ENCODE measurements around the gene LENG8. TPM values are rescaled to one million over a fixed set of nuclear protein-coding genes. Genes with fewer than 3 reads are reported as not detected.

Gene LENG8
- total RNA-seq, 2 experiments from 2014 or later = 156 to 221 TPM

DNA sequence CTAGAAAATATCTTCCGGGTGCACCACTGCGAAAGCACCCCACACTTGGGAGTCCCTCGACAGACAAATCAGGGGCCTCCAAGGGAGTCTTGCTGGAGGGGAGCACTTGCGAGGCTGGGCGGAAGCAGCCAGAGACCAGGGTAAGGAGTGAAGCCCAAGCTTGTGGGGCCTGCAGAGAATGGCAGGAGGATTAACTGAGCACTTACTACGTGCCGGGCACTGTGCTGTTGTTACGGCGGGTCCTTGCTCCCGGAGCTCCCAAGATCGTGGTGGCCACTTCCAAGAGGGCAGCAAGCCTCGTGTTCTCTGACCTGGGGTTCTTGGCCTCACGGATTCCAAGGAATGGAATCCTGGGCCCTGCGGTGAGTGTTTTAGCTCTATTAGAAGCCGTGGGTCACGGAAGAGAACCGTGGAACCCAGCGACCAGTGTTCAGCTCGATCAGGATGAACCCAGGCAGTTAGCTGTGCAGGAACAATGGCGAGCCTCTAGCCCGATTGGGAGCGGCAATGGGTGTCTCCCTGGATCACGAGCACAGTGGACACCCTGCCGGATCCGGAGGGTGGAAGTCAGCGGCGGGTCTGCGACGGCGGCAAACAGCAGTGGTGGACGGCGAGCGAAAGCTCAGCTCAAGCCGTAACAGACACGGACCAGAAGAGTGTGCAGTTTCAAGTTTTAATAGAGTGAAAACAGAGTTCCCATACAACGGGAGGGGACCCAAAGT, 24.2 kb upstream of the LENG8 start:
- intact Hi-C loops (cut with DNase I, micrococcal nuclease) = no loop called here
- ATAC-seq = no peak
- CTCF ChIA-PET = interaction anchor here (0.7 to 1.5 kb wide), 2 partner anchors 9 to 33 kb away, joined by 3 read pairs; no protein-coding TSS in a partner anchor
- Mint-ChIP-seq H3K4me1 (peaks cover 3% of the 10 kb centered on the region), H3K36me3 (ENCODE audit: low read depth) (no peaks in the 10 kb centered on the region), H3K27ac (no peak overlapping the region), H3K27me3 (peaks cover 33% of the 10 kb centered on the region), H3K9me3 (ENCODE audit: low read depth) (no peaks in the 10 kb centered on the region), H3K4me3 (no peak overlapping the region)
- POLR2A ChIA-PET = no interaction called here
- no peak for DNase-seq

DNA sequence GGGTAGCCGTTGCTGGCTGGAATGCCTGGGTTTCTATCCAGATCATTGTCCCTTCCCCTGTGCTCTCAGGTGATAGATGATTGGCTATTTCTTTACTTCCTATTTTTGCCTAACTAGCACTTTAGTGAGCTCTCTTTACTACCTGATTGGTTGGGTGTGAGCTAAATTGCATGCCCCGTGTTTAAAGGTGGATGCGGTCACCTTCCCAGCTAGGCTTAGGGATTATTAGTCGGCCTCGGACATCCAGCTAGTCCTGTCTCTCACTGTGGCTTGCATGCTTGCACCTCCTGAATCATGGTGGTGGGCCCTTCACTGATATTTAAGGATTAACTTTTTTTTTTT, 23.6 kb upstream of the LENG8 start:
- DNase-seq (no peak), ATAC-seq (no peak)
- no peaks in the 10 kb centered on the region for H3K9me3 Mint-ChIP-seq (ENCODE audit: low read depth)
- intact Hi-C loops (cut with DNase I, micrococcal nuclease) = no loop called here
- H3K36me3 Mint-ChIP-seq (ENCODE audit: low read depth) = no peaks in the 10 kb centered on the region
- no peak overlapping the region for H3K4me3 Mint-ChIP-seq
- H3K27ac Mint-ChIP-seq = no peak overlapping the region
- peaks cover 32% of the 10 kb centered on the region for H3K27me3 Mint-ChIP-seq
- CTCF ChIA-PET = interaction anchor here (0.7 to 1.5 kb wide), 2 partner anchors 8 to 34 kb away, joined by 3 read pairs; no protein-coding TSS in a partner anchor
- H3K4me1 Mint-ChIP-seq = peaks cover 3% of the 10 kb centered on the region
- POLR2A ChIA-PET = no interaction called here

GRCh38 chr19:54426291-54426931, 22.6 kb upstream of the LENG8 start:
- no peaks in the 10 kb centered on the region for H3K36me3 Mint-ChIP-seq (ENCODE audit: low read depth)
- ChIA-PET CTCF (no interaction called here), POLR2A (no interaction called here)

GRCh38 chr19:54427586-54427985, 21.4 kb upstream of the LENG8 start:
- Mint-ChIP-seq H3K4me1 (peaks cover 3% of the 10 kb centered on the region), H3K27me3 (peaks cover 31% of the 10 kb centered on the region), H3K27ac (no peak overlapping the region), H3K4me3 (no peak overlapping the region), H3K36me3 (ENCODE audit: low read depth) (no peaks in the 10 kb centered on the region), H3K9me3 (ENCODE audit: low read depth) (no peaks in the 10 kb centered on the region)
- intact Hi-C loops (cut with DNase I, micrococcal nuclease) = no loop called here
- ATAC-seq (no peak), DNase-seq (no peak)
- CTCF ChIA-PET = interaction anchor here (0.6 kb wide), 1 partner anchor 749 kb away, joined by 3 read pairs; no protein-coding TSS in a partner anchor
- POLR2A ChIA-PET = no interaction called here

More at GRCh38 chr19:54426291-54426931, 22.6 kb upstream of the LENG8 start:
- Mint-ChIP-seq H3K27me3 (peaks cover 31% of the 10 kb centered on the region), H3K27ac (no peak overlapping the region), H3K4me1 (peaks cover 3% of the 10 kb centered on the region), H3K9me3 (ENCODE audit: low read depth) (no peaks in the 10 kb centered on the region), H3K4me3 (no peak overlapping the region)
- ATAC-seq (no peak), DNase-seq (no peak)
- intact Hi-C loops (cut with DNase I, micrococcal nuclease) = no loop called here

DNA sequence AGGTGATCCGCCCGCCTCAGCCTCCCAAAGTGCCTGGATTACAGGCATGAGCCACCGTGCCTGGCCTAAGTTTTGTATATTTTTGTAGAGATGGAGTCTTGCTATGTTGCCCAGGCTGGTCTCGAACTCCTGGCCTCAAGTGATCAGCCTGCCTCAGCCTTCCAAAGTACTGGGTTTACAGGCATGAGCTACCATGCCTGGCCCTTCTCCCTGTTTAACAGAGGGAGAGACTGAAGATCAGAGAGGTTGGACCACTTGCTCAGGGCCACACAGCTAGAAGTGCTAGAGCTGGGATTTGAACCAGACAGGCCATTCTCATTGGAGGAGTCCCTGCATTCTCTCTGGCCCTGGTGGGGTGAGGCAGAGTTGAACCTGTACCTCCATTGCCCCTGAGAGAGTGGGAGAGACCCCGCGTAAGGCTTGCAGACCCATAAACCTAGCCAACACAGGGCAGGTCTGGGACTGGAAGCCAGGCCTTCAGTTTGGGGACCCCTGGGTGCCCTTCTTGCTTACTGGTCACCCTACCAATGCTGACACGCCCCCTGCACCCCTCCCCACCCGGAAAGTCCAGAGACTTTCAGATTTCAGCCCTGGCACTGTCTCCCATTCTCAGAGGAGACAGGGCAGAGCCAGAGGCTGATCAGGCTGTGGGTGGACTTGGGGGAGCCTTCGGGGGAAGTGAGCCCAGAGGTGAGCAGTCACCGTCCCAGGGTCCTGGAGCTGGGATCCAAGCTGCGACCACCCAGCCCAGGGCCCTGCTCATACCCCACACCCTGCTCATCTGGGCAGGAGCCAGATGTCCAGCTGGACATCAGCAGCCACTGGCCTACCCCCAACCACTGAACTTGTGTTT, 20.4 kb upstream of the LENG8 start:
- no peak overlapping the region for H3K27ac Mint-ChIP-seq
- H3K27me3 Mint-ChIP-seq = peaks cover 27% of the 10 kb centered on the region
- no peak overlapping the region for H3K4me3 Mint-ChIP-seq
- no peaks in the 10 kb centered on the region for H3K9me3 Mint-ChIP-seq (ENCODE audit: low read depth)
- intact Hi-C loops (cut with DNase I, micrococcal nuclease) = no loop called here
- no peak for ATAC-seq
- peaks cover 3% of the 10 kb centered on the region for H3K4me1 Mint-ChIP-seq
- ChIA-PET POLR2A (no interaction called here), CTCF (interaction anchor here (1.5 kb wide), 1 partner anchor 20 kb away, joined by 3 read pairs; the partner anchor contains the start of gene LENG8)
- DNase-seq = no peak
- H3K36me3 Mint-ChIP-seq (ENCODE audit: low read depth) = no peaks in the 10 kb centered on the region

- H3K27me3 Mint-ChIP-seq = peaks cover 24% of the 10 kb centered on the region
- H3K4me1 Mint-ChIP-seq = peaks cover 3% of the 10 kb centered on the region
- no peak overlapping the region for H3K4me3 Mint-ChIP-seq
Observed at GRCh38 chr19:54429176-54429495, 19.9 kb upstream of the LENG8 start.

DNA sequence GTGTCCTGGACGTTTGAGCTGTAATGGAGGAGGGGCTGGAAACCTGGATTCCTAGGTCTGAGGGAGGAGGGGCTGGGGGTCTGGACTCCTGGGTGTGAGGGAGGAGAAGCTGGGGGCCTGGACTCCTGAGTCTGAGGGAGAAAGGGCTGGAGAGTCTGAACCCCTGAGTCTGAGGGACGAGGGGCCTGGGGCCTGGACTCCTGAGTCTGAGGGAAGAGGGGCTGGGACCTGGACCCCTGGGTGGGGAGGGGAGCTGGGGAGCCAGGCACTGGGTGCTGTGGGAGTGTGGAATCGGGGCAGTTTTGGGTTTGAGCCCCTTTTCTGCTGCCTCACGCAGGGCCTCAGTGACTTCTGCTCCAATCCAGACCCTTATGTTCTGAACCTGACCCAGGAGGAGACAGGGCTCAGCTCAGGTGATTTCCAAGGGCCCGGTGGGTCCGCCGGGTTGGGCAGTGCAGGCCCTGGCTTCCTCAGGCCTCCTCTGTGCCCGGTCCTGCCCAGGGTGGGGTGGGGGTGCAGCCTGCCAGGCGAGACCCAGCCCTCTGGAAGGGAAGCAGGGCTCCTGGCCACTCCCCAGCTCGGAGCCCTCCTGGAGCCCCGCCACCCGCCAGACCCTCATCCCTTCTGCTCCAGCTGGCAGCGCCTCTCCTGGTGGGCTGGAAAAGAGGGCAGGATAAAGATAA, 19.3 kb upstream of the LENG8 start:
- ChIA-PET CTCF (interaction anchor here (0.6 to 1.5 kb wide), 3 partner anchors 19 to 533 kb away, joined by 3 to 4 read pairs (median 3); partner anchors contain the start of gene LENG8), POLR2A (no interaction called here)
- DNase-seq = no peak
- H3K4me3 Mint-ChIP-seq = no peak overlapping the region
- H3K27ac Mint-ChIP-seq = no peak overlapping the region
- intact Hi-C loops (cut with DNase I, micrococcal nuclease) = no loop called here
- no peaks in the 10 kb centered on the region for H3K9me3 Mint-ChIP-seq (ENCODE audit: low read depth)
- peaks cover 20% of the 10 kb centered on the region for H3K27me3 Mint-ChIP-seq
- H3K4me1 Mint-ChIP-seq = peaks cover 4% of the 10 kb centered on the region
- H3K36me3 Mint-ChIP-seq (ENCODE audit: low read depth) = no peaks in the 10 kb centered on the region
- no peak for ATAC-seq

More at GRCh38 chr19:54429176-54429495, 19.9 kb upstream of the LENG8 start:
- DNase-seq (no peak), ATAC-seq (no peak)
- H3K36me3 Mint-ChIP-seq (ENCODE audit: low read depth) = no peaks in the 10 kb centered on the region
- H3K27ac Mint-ChIP-seq = no peak overlapping the region
- ChIA-PET CTCF (interaction anchor here (0.6 to 1.5 kb wide), 3 partner anchors 20 to 532 kb away, joined by 3 to 4 read pairs (median 3); partner anchors contain the start of gene LENG8), POLR2A (no interaction called here)
- intact Hi-C loops (cut with DNase I, micrococcal nuclease) = no loop called here
- no peaks in the 10 kb centered on the region for H3K9me3 Mint-ChIP-seq (ENCODE audit: low read depth)

DNA sequence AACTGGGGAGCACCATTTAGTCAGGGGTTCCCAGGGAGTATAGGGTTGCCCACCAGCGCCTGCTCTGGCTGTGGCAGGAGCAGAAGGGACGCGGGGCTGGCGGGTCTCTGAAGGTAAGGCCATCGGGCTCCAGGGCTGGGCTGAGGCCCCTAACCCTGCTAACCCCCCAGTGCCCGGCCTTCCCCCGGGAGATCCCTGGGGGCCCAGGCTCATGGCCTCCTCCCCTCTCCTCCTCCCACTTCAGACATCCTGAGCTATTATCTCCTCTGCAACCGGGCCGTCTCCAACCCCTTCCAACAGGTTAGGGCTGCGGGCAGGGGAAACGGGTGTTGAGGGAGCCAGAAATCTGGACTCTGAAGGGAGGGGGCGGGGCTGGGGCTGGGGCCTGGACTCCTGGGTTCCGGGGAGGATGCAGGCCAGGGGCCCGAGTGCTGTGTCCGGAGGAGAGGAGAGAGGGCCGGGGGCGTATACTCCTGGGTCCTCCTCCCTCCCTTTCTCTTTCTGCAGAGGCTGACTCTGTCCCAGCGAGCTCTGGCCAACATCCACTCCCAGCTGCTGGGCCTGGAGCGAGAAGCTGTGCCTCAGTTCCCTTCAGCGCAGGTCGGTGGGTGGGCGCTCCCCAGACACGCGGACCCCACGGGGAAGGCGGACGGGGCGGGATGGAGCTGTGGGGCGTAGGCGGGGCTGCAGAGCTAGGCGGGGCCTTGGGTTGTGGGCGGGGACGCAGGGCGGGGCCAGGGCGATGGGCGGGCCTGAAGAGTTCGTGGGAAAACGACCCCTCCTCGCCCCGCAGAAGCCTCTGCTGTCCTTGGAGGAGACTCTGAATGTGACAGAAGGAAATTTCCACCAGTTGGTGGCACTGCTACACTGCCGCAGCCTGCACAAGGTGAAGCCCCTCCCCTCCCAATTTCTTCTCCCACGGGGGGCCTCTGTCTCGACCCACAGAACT, 18.4 kb upstream of the LENG8 start:
- no peaks in the 10 kb centered on the region for H3K9me3 Mint-ChIP-seq (ENCODE audit: low read depth)
- CTCF ChIA-PET = interaction anchor here (0.7 kb wide), 1 partner anchor 9 kb away, joined by 3 read pairs; no protein-coding TSS in a partner anchor
- H3K27me3 Mint-ChIP-seq = peaks cover 16% of the 10 kb centered on the region
- H3K4me1 Mint-ChIP-seq = peaks cover 10% of the 10 kb centered on the region
- no peaks in the 10 kb centered on the region for H3K36me3 Mint-ChIP-seq (ENCODE audit: low read depth)
- intact Hi-C loops (cut with DNase I, micrococcal nuclease) = loop anchor here in 1 of 2 experiments (1.0 kb wide), 1 partner anchor 33 kb away; the partner anchor contains the start of gene LENG9
- H3K27ac Mint-ChIP-seq = no peak overlapping the region
- peak; percentile 73 for DNase-seq
- no peak overlapping the region for H3K4me3 Mint-ChIP-seq
- peak; percentile 77 for ATAC-seq
- POLR2A ChIA-PET = interaction anchor here (0.6 kb wide), 1 partner anchor 18 kb away, joined by 4 read pairs; the partner anchor contains the start of gene LENG8

DNA sequence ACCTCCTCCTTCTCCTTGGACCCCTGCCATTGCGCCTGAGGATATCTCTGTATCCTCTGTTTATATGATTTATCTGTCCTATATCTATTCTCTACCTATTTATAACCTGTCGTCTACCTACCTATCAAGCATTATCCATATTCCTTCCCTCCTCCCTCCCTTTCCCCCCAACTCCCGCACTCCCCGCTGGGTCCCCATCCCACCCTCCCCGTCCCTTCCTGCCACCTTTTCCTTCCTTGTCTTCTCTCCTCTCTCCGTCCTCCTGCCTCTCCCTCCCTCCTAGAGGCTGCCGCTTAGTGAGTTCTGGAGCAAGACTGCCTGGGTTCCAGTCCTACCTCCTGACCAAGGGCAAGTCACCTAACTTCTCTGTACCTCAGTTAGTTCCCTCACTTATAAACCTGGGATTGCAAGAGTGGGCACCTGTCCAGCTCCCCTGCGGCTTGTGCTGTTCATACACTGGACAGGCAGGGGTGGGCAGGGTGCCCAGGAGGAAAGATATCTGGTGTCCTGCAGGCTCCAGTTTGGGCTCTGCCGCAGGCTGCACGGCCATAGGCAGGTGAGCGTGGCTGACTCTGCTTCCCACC, 17.7 kb upstream of the LENG8 start:
- no peak for ATAC-seq
- no peak overlapping the region for H3K4me3 Mint-ChIP-seq

More for the DNA sequence above, 17.7 kb upstream of the LENG8 start:
- Mint-ChIP-seq H3K9me3 (ENCODE audit: low read depth) (no peaks in the 10 kb centered on the region), H3K4me1 (peaks cover 10% of the 10 kb centered on the region), H3K36me3 (ENCODE audit: low read depth) (no peaks in the 10 kb centered on the region), H3K27ac (no peak overlapping the region), H3K27me3 (peaks cover 12% of the 10 kb centered on the region)
- ChIA-PET CTCF (interaction anchor here (0.7 kb wide), 1 partner anchor 10 kb away, joined by 3 read pairs; no protein-coding TSS in a partner anchor), POLR2A (interaction anchor here (0.6 kb wide), 1 partner anchor 17 kb away, joined by 4 read pairs; the partner anchor contains the start of gene LENG8)
- intact Hi-C loops (cut with DNase I, micrococcal nuclease) = loop anchor here in 1 of 2 experiments (1.0 kb wide), 1 partner anchor 32 kb away; the partner anchor contains the start of gene LENG9
- no peak for DNase-seq
